ENCODE measurements around the gene ASAH2.

The ASAH2 gene

DNA sequence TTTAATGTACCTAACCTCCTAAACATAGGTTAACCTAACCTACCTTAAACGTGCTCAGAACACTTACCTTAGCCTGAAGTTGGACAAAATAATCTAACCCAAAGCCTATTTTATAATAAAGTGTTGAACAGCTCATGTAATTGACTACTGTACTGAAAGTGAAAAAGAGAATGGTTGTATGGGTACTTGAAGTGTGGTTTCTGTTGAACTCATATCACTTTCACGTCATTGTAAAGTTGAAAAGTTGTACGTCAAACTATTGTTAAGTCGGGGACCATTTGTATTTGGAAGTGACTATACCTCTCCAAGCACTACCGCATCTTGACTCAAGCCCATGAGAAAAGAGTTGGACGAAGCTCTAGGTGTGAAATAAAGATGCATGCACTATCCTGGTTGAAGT is 37.9 kb upstream of the ASAH2 start:
- TF ChIP-seq CTCF (IDR thresholded peaks at IDR 0.05; ENCODE audit: low read depth, low read length, missing control alignments), result no peak
- in situ Hi-C loops (cut with HindIII; ENCODE audit: low sequenced_read_pairs), result no loop called here
- H3K4me3 ChIP-seq (ENCODE audit: low read depth, low read length), result no peak overlapping the region
- DNase-seq (ENCODE audit: low read depth), result no peak

GRCh38 chr10:50286996-50287803 is 35.9 kb upstream of the ASAH2 start:
- in situ Hi-C loops (cut with HindIII; ENCODE audit: low sequenced_read_pairs), result no loop called here
- no peak overlapping the region for H3K4me3 ChIP-seq (ENCODE audit: low read depth, low read length)
- TF ChIP-seq CTCF (IDR thresholded peaks at IDR 0.05; ENCODE audit: low read depth, low read length, missing control alignments), result no peak
- no peak for DNase-seq (ENCODE audit: low read depth)

DNA sequence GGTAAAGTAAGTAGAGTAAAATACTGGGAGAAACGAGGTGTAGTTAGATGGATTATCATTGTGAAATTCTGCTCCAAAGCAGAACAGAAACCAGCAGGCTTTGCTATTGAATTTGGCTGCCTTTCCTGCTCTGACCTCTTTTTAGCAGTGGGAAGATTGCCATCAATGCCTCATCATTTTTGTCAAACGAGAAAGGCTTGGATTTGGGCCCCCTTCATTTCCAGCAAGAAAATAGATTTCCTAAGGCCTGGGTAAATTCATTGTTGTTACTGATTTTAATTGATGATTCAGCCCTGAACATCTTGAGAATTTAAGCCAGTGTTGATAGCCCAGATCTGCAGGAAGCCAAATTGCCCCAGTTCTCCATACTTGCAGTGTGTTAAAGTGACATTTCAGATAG is 35.2 kb upstream of the ASAH2 start:
- in situ Hi-C loops (cut with HindIII; ENCODE audit: low sequenced_read_pairs), result no loop called here
- peak; percentile 45 for DNase-seq (ENCODE audit: low read depth)
- no peak overlapping the region for H3K4me3 ChIP-seq (ENCODE audit: low read depth, low read length)
- TF ChIP-seq CTCF (IDR thresholded peaks at IDR 0.05; ENCODE audit: low read depth, low read length, missing control alignments), result no peak

DNA sequence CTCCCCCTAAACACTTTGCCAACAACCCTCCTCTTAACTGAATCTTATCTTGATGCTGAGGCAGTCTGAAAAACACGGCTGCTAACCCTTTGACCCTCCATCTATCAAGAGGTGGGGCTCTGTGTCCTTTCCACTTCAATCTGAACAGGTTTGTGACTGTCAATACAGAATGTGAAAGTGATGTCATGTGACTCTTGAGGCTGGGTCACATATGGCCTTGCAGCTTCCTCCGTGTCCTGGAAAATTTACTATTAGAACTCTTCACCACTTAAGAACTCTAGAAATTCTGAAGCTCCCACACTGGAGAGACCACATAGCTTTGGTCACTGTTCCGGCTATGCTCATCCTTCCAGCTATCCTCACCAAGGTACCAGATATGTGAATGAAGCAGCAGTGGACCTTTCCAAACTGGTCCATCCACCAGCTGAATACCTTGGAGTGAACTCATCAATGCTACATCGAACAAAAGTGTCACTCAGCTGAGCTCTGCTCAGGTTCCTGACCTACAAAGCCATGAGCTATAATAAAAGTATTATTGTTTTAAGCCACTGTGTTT is 30.7 kb upstream of the ASAH2 start:
- no peak overlapping the region for H3K4me3 ChIP-seq (ENCODE audit: low read depth, low read length)
- no peak for TF ChIP-seq CTCF (IDR thresholded peaks at IDR 0.05; ENCODE audit: low read depth, low read length, missing control alignments)
- in situ Hi-C loops (cut with HindIII; ENCODE audit: low sequenced_read_pairs), result no loop called here
- no peak for DNase-seq (ENCODE audit: low read depth)

GRCh38 chr10:50281210-50281966 is 30.1 kb upstream of the ASAH2 start:
- DNase-seq (ENCODE audit: low read depth), result no peak
- in situ Hi-C loops (cut with HindIII; ENCODE audit: low sequenced_read_pairs), result no loop called here
- H3K4me3 ChIP-seq (ENCODE audit: low read depth, low read length), result no peak overlapping the region
- TF ChIP-seq CTCF (IDR thresholded peaks at IDR 0.05; ENCODE audit: low read depth, low read length, missing control alignments), result no peak

DNA sequence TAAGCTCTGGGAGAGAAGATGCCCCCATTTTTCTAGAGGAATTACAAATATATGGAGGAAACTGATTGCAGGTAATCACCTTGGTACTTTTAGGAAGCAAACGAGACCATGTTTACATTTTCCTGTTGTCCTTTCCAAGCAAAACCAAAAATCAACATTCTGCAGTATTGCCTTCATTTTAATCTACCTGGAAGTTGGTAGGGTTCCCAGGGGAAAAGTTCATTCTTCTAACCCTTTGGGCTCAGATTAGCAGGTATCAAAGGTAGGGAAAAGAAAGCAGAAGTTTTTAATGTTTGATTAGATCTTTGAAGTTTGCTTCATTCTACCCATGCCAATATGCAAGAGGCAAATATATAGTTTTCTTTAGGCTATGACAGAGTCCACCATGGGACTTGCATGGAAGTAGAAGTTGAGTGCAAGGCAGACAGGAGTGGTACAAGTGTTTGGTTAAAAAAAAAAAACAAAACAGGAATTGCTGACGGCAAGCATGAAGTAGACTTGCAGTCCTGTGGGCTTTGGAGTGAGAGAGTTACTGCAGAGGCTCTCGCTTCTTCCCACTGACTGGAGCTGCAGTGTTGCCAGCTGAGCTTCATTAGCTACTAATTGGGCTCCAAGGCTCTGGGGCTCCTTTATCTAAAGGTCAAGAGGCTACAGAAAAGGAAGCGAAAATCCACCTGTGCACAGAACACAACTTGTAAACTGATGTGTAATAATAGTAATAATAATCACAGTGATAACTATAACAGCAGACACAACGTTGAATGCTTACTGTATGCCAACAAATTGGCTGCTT is 28.9 kb upstream of the ASAH2 start:
- no peak for TF ChIP-seq CTCF (IDR thresholded peaks at IDR 0.05; ENCODE audit: low read depth, low read length, missing control alignments)

More for the DNA sequence above, 28.9 kb upstream of the ASAH2 start:
- no peak overlapping the region for H3K4me3 ChIP-seq (ENCODE audit: low read depth, low read length)
- no peak for DNase-seq (ENCODE audit: low read depth)
- in situ Hi-C loops (cut with HindIII; ENCODE audit: low sequenced_read_pairs), result no loop called here

All from astrocyte of the cerebellum (primary cell).